ENCODE data around the gene COMMD7.
"Not testable (repeated sequence)": the region's sequence is repeated elsewhere in the genome, so short reads cannot be mapped to it uniquely, and the experiment has no call there.

COMMD7 gene

GRCh38 chr20:32727683-32728082 is 15.6 kb downstream of the COMMD7 start:
- H3K4me3 ChIP-seq (ENCODE audit: low read length), result no peak overlapping the region
- no peak for TF ChIP-seq ZNF274 (IDR thresholded peaks at IDR 0.05; ENCODE audit: low read depth, low read length)

GRCh38 chr20:32718749-32719348 is 24.4 kb downstream of the COMMD7 start:
- no peak overlapping the region for H3K4me3 ChIP-seq (ENCODE audit: low read length)
- no peak for TF ChIP-seq ZNF274 (IDR thresholded peaks at IDR 0.05; ENCODE audit: low read depth, low read length)

GRCh38 chr20:32711346-32711745 is 31.9 kb downstream of the COMMD7 start:
- H3K4me3 ChIP-seq (ENCODE audit: low read length), result no peak overlapping the region
- TF ChIP-seq ZNF274 (IDR thresholded peaks at IDR 0.05; ENCODE audit: low read depth, low read length), result no peak

- H3K4me3 ChIP-seq (ENCODE audit: low read length), result no peak overlapping the region
- TF ChIP-seq ZNF274 (IDR thresholded peaks at IDR 0.05; ENCODE audit: low read depth, low read length), result no peak
These were observed 33.6 kb downstream of the COMMD7 start for GRCh38 chr20:32709632-32710121.

GRCh38 chr20:32709029-32709631 is 34.1 kb downstream of the COMMD7 start:
- H3K4me3 ChIP-seq (ENCODE audit: low read length), result not testable (repeated sequence)

- no peak overlapping the region for H3K4me3 ChIP-seq (ENCODE audit: low read length)
- TF ChIP-seq ZNF274 (IDR thresholded peaks at IDR 0.05; ENCODE audit: low read depth, low read length), result no peak
These were observed 35.3 kb downstream of the COMMD7 start for GRCh38 chr20:32707691-32708581.

GRCh38 chr20:32706486-32706885 is 36.8 kb downstream of the COMMD7 start:
- no peak for TF ChIP-seq ZNF274 (IDR thresholded peaks at IDR 0.05; ENCODE audit: low read depth, low read length)
- H3K4me3 ChIP-seq (ENCODE audit: low read length), result no peak overlapping the region

- no peak for TF ChIP-seq ZNF274 (IDR thresholded peaks at IDR 0.05; ENCODE audit: low read depth, low read length)
- H3K4me3 ChIP-seq (ENCODE audit: low read length), result no peak overlapping the region
These were observed 40.4 kb downstream of the COMMD7 start for GRCh38 chr20:32702706-32703425.

GRCh38 chr20:32697608-32698007 is 45.7 kb downstream of the COMMD7 start:
- TF ChIP-seq ZNF274 (IDR thresholded peaks at IDR 0.05; ENCODE audit: low read depth, low read length), result no peak
- no peak overlapping the region for H3K4me3 ChIP-seq (ENCODE audit: low read length)

GRCh38 chr20:32695089-32695488 is 48.2 kb downstream of the COMMD7 start:
- H3K4me3 ChIP-seq (ENCODE audit: low read length), result no peak overlapping the region
- no peak for TF ChIP-seq ZNF274 (IDR thresholded peaks at IDR 0.05; ENCODE audit: low read depth, low read length)

GRCh38 chr20:32688966-32689365 is 54.3 kb downstream of the COMMD7 start:
- H3K4me3 ChIP-seq (ENCODE audit: low read length), result not testable (repeated sequence)

- TF ChIP-seq ZNF274 (IDR thresholded peaks at IDR 0.05; ENCODE audit: low read depth, low read length), result no peak
- no peak overlapping the region for H3K4me3 ChIP-seq (ENCODE audit: low read length)
These were observed 56.1 kb downstream of the COMMD7 start for GRCh38 chr20:32687180-32687532.

GRCh38 chr20:32686530-32687179 is 56.6 kb downstream of the COMMD7 start:
- no peak for TF ChIP-seq ZNF274 (IDR thresholded peaks at IDR 0.05; ENCODE audit: low read depth, low read length)
- no peak overlapping the region for H3K4me3 ChIP-seq (ENCODE audit: low read length)
